Spleen (tissue), 11 donors: ENCODE data around the gene DPPA3. TPM values are rescaled to one million over a fixed set of nuclear protein-coding genes. Genes with fewer than 3 reads are reported as not detected.

Experiments used
- DNase-seq: peaks from one replicate; pipeline ENCODE4 v3.0.0-alpha.2; 2020
- H3K27ac ChIP-seq, 8 donors: fragments of 200-600 bp; sonication (generic) in 7 of 8; 1 replicate in 4 of 8; 2 replicates in 4 of 8; pipeline versions ENCODE4 v1.5.0 to v1.8.0; 2016 to 2021; ENCODE audit warnings: inconsistent platforms in 4 of 8, mild to moderate bottlenecking in 4 of 8, moderate library complexity in 1 of 8
- H3K27me3 ChIP-seq, 7 donors: fragments of 200-600 bp; sonication (generic) in 6 of 7; replicated peaks in 1 of 7; 1 replicate in 4 of 7; 2 replicates in 3 of 7; pipeline versions ENCODE4 v1.5.0 to v1.8.0; 2016 to 2021; ENCODE audit warnings: inconsistent platforms in 3 of 7, mild to moderate bottlenecking in 1 of 7
- H3K36me3 ChIP-seq, 6 donors: fragments of 200-600 bp; sonication (generic) in 5 of 6; 1 replicate in 4 of 6; 2 replicates in 2 of 6; pipeline versions ENCODE4 v1.5.0 to v1.8.0; 2016 to 2021; ENCODE audit warnings: inconsistent platforms in 2 of 6
- H3K4me1 ChIP-seq, 6 donors: fragments of 200-600 bp; sonication (generic) in 5 of 6; 1 replicate in 3 of 6; 2 replicates in 3 of 6; pipeline versions ENCODE4 v1.5.0 to v1.8.0; 2016 to 2021; ENCODE audit warnings: inconsistent platforms in 3 of 6
- H3K4me3 ChIP-seq, 8 donors: fragments of 200-600 bp; sonication (generic) in 7 of 8; 1 replicate in 4 of 8; 2 replicates in 4 of 8; pipeline versions ENCODE4 v1.5.0 to v1.8.0; 2016 to 2021; ENCODE audit warnings: inconsistent platforms in 4 of 8, mild to moderate bottlenecking in 4 of 8, moderate library complexity in 2 of 8
- H3K9me3 ChIP-seq, 8 donors: fragments of 200-600 bp; sonication (generic) in 7 of 8; 1 replicate in 4 of 8; 2 replicates in 4 of 8; pipeline versions ENCODE4 v1.5.0 to v1.8.0; 2016 to 2021; ENCODE audit warnings: inconsistent platforms in 4 of 8
- CTCF ChIP-seq, 11 experiments: fragments of 200-600 bp in 7 of 11; fragments of 450-650 bp in 4 of 11; sonication (generic) in 4 of 11; IDR thresholded peaks in 8 of 11; conservative IDR thresholded peaks in 3 of 11; 1 replicate in 7 of 11; 2 replicates in 4 of 11; pipeline versions ENCODE4 v1.4.0 to v1.8.0; 2016 to 2021; ENCODE audit warnings: antibody characterized with exemption in 11 of 11, inconsistent platforms in 4 of 11, mild to moderate bottlenecking in 1 of 11
- POLR2A ChIP-seq, 3 donors: fragments of 450-650 bp; IDR thresholded peaks; one replicate each; pipeline ENCODE4 v1.5.1; 2017; ENCODE audit warnings: antibody characterized with exemption in 3 of 3, mild to moderate bottlenecking in 1 of 3
- POLR2AphosphoS5 ChIP-seq, 3 donors: sonication (generic); formaldehyde crosslinking; IDR thresholded peaks; one replicate each; pipeline ENCODE4 v1.5.1; 2017; ENCODE audit warnings: antibody characterized with exemption in 3 of 3
- WGBS, 5 donors: extraction: QIAGEN DNeasy Blood & Tissue Kit in 3 of 5; methylation state at CpG; one replicate each; pipeline versions ENCODE4 v1.1.5 to v1.1.7; 2013 to 2018; 5-methylcytosine and 5-hydroxymethylcytosine counted together
- intact Hi-C: fragments of 100-400 bp; cut with DNase I; formaldehyde crosslinking; loops from one replicate; pipeline ENCODE4 v1.15.0; 2023; ENCODE audit warnings: low total_unique reads
- polyA plus RNA-seq, 3 donors: library from polyadenylated mRNA; stranded (reverse); fragments of 200-250 nt; gene quantifications; one replicate each; pipeline ENCODE4 v1.2.1, GENCODE V29; 2013
- total RNA-seq, 7 donors: library from RNA; depleted of rRNA in 3 of 7; stranded (reverse); fragments of >200 nt in 3 of 7; fragmentation: NEBNext Ultra II Directional in 4 of 7; extraction: Animal tissue kit (Norgen Biotek cat#: 25700) in 4 of 7; gene quantifications; one replicate each; pipeline versions ENCODE4 v1.1.0 to v1.2.1, GENCODE V29; 2016 to 2021
- donor health status: healthy with polysubstance abuse.
- donor health status: DM: no; HTN: no; CAD: no; lungs with moderate emphysema.
- donor health status: DM: no; HTN: no; CAD: no.
- donor health status: Bipolar disorder and iron deficiency.
- donor health status: healthy.
- donor health status: DM: no; HTN: no; CAD: no.
- donor health status: DM: yes; HTN: yes; CAD: no.

Gene DPPA3
- total and polyA plus RNA-seq, 10 donors, result not detected

DNA sequence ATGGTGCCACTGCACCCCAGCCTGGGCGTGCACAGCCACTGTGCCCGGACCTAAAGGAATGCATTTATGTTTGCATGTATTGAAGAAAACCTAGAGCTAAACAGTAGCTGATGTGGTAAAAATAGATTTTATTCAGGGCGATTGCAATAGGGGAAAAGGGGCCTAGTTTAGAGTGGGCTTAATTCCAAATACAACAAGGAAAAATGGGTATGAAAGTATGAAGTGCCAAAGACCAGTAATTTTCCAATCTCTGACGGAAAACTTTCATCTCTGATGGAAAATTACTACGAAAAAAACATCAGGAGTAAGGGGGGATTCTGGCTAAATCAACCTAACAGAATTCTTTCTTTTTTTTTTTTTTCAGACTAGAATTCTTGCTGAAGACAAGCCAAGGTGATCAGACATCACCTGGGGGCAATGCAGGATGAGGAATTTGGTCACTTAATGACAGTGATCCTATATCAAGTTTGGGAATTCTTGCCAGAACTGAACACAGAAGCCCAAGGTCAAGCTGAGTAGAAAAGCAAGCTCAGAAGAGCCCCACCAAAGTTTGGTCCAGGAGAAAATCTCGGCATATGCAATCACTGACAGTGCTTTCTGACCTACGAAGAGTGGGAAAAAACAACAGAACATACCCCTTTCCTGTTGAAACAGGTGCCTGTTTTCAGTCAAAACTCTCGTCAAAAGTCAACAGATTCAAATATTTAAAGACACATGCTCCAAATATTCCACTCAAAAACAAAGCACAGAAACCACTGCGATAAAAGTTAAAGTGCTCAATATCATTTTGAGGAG is 31.8 kb upstream of the DPPA3 start:
- H3K4me1 ChIP-seq, result peaks cover 0 to 35% (median 22%) of the 10 kb centered on the region in 6 donors
- WGBS, 5 donors, result 76 to 78% (median 77%) methylated on average over 9 of the region's 9 CpGs
- H3K36me3 ChIP-seq, result no peaks in the 10 kb centered on the region
- no peaks in the 10 kb centered on the region for H3K9me3 ChIP-seq
- peaks cover 0 to 7% (median 0%) of the 10 kb centered on the region in 7 donors for H3K27me3 ChIP-seq
- H3K27ac ChIP-seq, result no peak overlapping the region
- no peak for DNase-seq
- no peak overlapping the region for H3K4me3 ChIP-seq
- intact Hi-C loops, result no loop called here
- TF ChIP-seq POLR2AphosphoS5 (IDR thresholded peaks at IDR 0.05), result no peak
- TF ChIP-seq POLR2A (IDR thresholded peaks at IDR 0.05), result no peak
- TF ChIP-seq CTCF (IDR thresholded peaks at IDR 0.05 in 8 of 11, conservative IDR thresholded peaks at IDR 0.05 in 3 of 11), result no peak

DNA sequence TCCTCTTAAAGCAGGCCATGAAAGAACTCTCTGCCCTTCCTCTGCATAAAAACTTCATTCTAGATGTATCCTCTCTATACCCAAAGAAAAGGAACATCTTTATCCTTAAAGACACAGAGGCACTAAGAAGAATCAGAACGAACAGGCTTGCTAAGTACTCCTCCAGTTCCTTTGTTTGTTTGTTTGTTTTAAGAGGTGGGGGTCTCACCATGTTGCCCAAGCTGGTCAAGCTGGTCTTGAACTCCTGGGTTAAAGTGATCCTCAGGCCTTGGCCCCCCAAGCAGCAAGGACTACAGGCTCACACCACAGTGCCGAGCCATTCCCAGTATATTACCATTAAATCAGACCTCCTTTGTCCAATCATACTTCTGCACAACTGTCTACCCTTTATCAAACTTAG is 29.7 kb upstream of the DPPA3 start:
- intact Hi-C loops, result no loop called here
- no peak for DNase-seq
- WGBS, 5 donors, result 56 to 77% (median 76%) methylated on average over 2 of the region's 2 CpGs
- Histone ChIP-seq H3K36me3 (no peaks in the 10 kb centered on the region), H3K9me3 (no peaks in the 10 kb centered on the region), H3K27me3 (peaks cover 0 to 3% (median 0%) of the 10 kb centered on the region in 7 donors), H3K4me1 (peaks cover 0 to 20% (median 13%) of the 10 kb centered on the region in 6 donors), H3K4me3 (no peak overlapping the region), H3K27ac (no peak overlapping the region)
- TF ChIP-seq CTCF (IDR thresholded peaks at IDR 0.05 in 8 of 11, conservative IDR thresholded peaks at IDR 0.05 in 3 of 11) (no peak), POLR2A (IDR thresholded peaks at IDR 0.05) (no peak), POLR2AphosphoS5 (IDR thresholded peaks at IDR 0.05) (no peak)

- WGBS, 5 donors, result 26 to 53% (median 43%) methylated on average over 6 of the region's 6 CpGs
- peaks cover 0 to 29% (median 21%) of the 10 kb centered on the region in 6 donors for H3K4me1 ChIP-seq
- H3K4me3 ChIP-seq, result no peak overlapping the region
- DNase-seq, result no peak
- no peak for TF ChIP-seq POLR2A (IDR thresholded peaks at IDR 0.05)
- TF ChIP-seq POLR2AphosphoS5 (IDR thresholded peaks at IDR 0.05), result no peak
- no peak for TF ChIP-seq CTCF (IDR thresholded peaks at IDR 0.05 in 8 of 11, conservative IDR thresholded peaks at IDR 0.05 in 3 of 11)
- no peaks in the 10 kb centered on the region for H3K9me3 ChIP-seq
- no peaks in the 10 kb centered on the region for H3K36me3 ChIP-seq
- H3K27ac ChIP-seq, result no peak overlapping the region
- H3K27me3 ChIP-seq, result peaks cover 0 to 3% (median 0%) of the 10 kb centered on the region in 7 donors
- intact Hi-C loops, result no loop called here
These were observed 17.4 kb upstream of the DPPA3 start for GRCh38 chr12:7693793-7694192.

DNA sequence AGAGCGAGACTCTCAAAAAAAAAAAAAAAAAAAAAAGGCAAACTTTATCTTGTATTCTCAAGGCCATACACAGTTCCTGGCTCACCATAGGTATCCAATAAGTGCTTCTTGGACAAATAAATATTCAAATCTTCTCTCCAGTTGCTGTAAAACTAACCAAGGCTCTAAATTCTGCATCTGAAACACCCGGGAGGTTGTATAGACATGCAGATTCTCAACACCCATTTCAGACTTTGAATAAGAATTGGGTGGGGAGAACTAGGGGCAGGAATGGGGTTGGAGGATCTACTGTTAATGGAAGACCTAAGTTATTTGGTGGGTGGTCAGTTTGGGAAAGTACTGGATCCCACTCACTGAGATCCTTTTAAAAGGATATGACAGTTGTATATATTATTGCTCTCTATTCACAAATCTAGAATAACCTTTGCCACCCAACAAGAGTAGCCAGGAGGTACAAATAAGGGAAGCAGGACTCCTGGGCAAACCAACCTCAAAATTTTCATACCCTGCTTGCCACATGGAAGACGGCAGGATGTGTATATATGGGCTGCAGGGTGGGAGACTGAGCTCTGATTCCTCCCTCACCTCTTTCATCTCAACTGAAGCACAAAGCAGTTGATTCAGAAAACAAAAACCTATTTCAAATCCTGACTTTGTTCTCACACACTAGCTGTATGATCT is 16.5 kb upstream of the DPPA3 start:
- Histone ChIP-seq H3K4me1 (peaks cover 0 to 29% (median 21%) of the 10 kb centered on the region in 6 donors), H3K4me3 (no peak overlapping the region), H3K9me3 (no peaks in the 10 kb centered on the region), H3K27me3 (peaks cover 0 to 6% (median 0%) of the 10 kb centered on the region in 7 donors), H3K36me3 (no peaks in the 10 kb centered on the region), H3K27ac (peak overlapping the region in 5 of 8 donors; percentile 17 to 73 (median 57))
- intact Hi-C loops, result no loop called here
- DNase-seq, result no peak
- no peak for TF ChIP-seq CTCF (IDR thresholded peaks at IDR 0.05 in 8 of 11, conservative IDR thresholded peaks at IDR 0.05 in 3 of 11)
- TF ChIP-seq POLR2AphosphoS5 (IDR thresholded peaks at IDR 0.05), result no peak
- no peak for TF ChIP-seq POLR2A (IDR thresholded peaks at IDR 0.05)
- WGBS, 5 donors, result 57 to 68% (median 58%) methylated on average over 3 of the region's 3 CpGs
